ENCODE data around the gene BCKDHA.

GRCh38 chr19:41457241-41457640 lies 59.6 kb downstream of the BCKDHA start:
- TF ChIP-seq POLR2A (IDR thresholded peaks at IDR 0.05; ENCODE audit: low read depth, low read length) (no peak), CTCF (conservative IDR thresholded peaks at IDR 0.05; ENCODE audit: low read depth, low read length) (no peak), RAD21 (IDR thresholded peaks at IDR 0.05; ENCODE audit: low read length) (no peak), MAZ (IDR thresholded peaks at IDR 0.05; ENCODE audit: borderline replicate concordance, low read depth, low read length) (no peak), CEBPB (IDR thresholded peaks at IDR 0.05; ENCODE audit: low read depth, low read length) (no peak), SMC3 (IDR thresholded peaks at IDR 0.05; ENCODE audit: low read depth, low read length) (no peak)
